ENCODE data around the gene CFH. TPM values are rescaled to one million over a fixed set of nuclear protein-coding genes. Genes with fewer than 3 reads are reported as not detected.
"Not testable (repeated sequence)": the region's sequence is repeated elsewhere in the genome, so short reads cannot be mapped to it uniquely, and the experiment has no call there.

The CFH gene
- total RNA-seq, 1 experiment from 2014 or later, result 2.3 TPM

GRCh38 chr1:196733091-196733970 lies 81.5 kb downstream of the CFH start:
- no peak for DNase-seq (ENCODE audit: low spot score)
- in situ Hi-C loops (cut with HindIII; ENCODE audit: low sequenced_read_pairs), result no loop called here

- no peak for DNase-seq (ENCODE audit: low spot score)
- in situ Hi-C loops (cut with HindIII; ENCODE audit: low sequenced_read_pairs), result no loop called here
Observed at GRCh38 chr1:196734006-196734405, 82.2 kb downstream of the CFH start.

- in situ Hi-C loops (cut with HindIII; ENCODE audit: low sequenced_read_pairs), result no loop called here
- no peak for DNase-seq (ENCODE audit: low spot score)
Observed at GRCh38 chr1:196734460-196734859, 82.6 kb downstream of the CFH start.

- DNase-seq (ENCODE audit: low spot score), result no peak
- in situ Hi-C loops (cut with HindIII; ENCODE audit: low sequenced_read_pairs), result no loop called here
Observed at GRCh38 chr1:196738730-196739129, 86.9 kb downstream of the CFH start.

- DNase-seq (ENCODE audit: low spot score); in situ Hi-C loops (cut with HindIII; ENCODE audit: low sequenced_read_pairs): not testable (repeated sequence)
Observed at GRCh38 chr1:196743244-196743643, 91.4 kb downstream of the CFH start.

- in situ Hi-C loops (cut with HindIII; ENCODE audit: low sequenced_read_pairs); DNase-seq (ENCODE audit: low spot score): not testable (repeated sequence)
Observed at GRCh38 chr1:196765019-196765740, 113.3 kb downstream of the CFH start.

- in situ Hi-C loops (cut with HindIII; ENCODE audit: low sequenced_read_pairs); DNase-seq (ENCODE audit: low spot score): not testable (repeated sequence)
Observed at GRCh38 chr1:196769823-196770222, 118.0 kb downstream of the CFH start.

- in situ Hi-C loops (cut with HindIII; ENCODE audit: low sequenced_read_pairs), result no loop called here
- no peak for DNase-seq (ENCODE audit: low spot score)
Observed at GRCh38 chr1:196773713-196774112, 121.9 kb downstream of the CFH start.

- no peak for DNase-seq (ENCODE audit: low spot score)
- in situ Hi-C loops (cut with HindIII; ENCODE audit: low sequenced_read_pairs), result no loop called here
Observed at GRCh38 chr1:196774175-196774574, 122.3 kb downstream of the CFH start.

GRCh38 chr1:196774603-196775002 lies 122.8 kb downstream of the CFH start, which contains the start of gene CFHR3:
TSS of gene CFHR3 (plus strand) at chr1:196774840. CDS start at chr1:196774887, 47 bp downstream.
- DNase-seq (ENCODE audit: low spot score), result no peak
- in situ Hi-C loops (cut with HindIII; ENCODE audit: low sequenced_read_pairs), result no loop called here

- in situ Hi-C loops (cut with HindIII; ENCODE audit: low sequenced_read_pairs), result no loop called here
- DNase-seq (ENCODE audit: low spot score), result no peak
Observed at GRCh38 chr1:196777603-196778002, 125.8 kb downstream of the CFH start.

GRCh38 chr1:196779093-196779492 lies 127.2 kb downstream of the CFH start:
- DNase-seq (ENCODE audit: low spot score), result no peak
- in situ Hi-C loops (cut with HindIII; ENCODE audit: low sequenced_read_pairs), result no loop called here

- DNase-seq (ENCODE audit: low spot score); in situ Hi-C loops (cut with HindIII; ENCODE audit: low sequenced_read_pairs): not testable (repeated sequence)
Observed at GRCh38 chr1:196791252-196791651, 139.4 kb downstream of the CFH start.

- DNase-seq (ENCODE audit: low spot score); in situ Hi-C loops (cut with HindIII; ENCODE audit: low sequenced_read_pairs): not testable (repeated sequence)
Observed at GRCh38 chr1:196794103-196794502, 142.3 kb downstream of the CFH start.

Other genes starting within 250 kb of the CFH start
- 0.62 and 0.92 TPM in 2 replicates for gene KCNT2, start 43.6 kb upstream of the CFH start, total RNA-seq (2014; rRNA removed; shearing (Covaris generic))
- not detected in 2 replicates for gene CFHR3, start 122.8 kb downstream of the CFH start, total RNA-seq (2014; rRNA removed; shearing (Covaris generic))
- not detected in 2 replicates for gene CFHR1, start 167.7 kb downstream of the CFH start, total RNA-seq (2014; rRNA removed; shearing (Covaris generic))
- not detected in 2 replicates for gene CFHR4, start 236.0 kb downstream of the CFH start, total RNA-seq (2014; rRNA removed; shearing (Covaris generic))